ENCODE measurements around the gene PDZRN4.

PDZRN4 gene

DNA sequence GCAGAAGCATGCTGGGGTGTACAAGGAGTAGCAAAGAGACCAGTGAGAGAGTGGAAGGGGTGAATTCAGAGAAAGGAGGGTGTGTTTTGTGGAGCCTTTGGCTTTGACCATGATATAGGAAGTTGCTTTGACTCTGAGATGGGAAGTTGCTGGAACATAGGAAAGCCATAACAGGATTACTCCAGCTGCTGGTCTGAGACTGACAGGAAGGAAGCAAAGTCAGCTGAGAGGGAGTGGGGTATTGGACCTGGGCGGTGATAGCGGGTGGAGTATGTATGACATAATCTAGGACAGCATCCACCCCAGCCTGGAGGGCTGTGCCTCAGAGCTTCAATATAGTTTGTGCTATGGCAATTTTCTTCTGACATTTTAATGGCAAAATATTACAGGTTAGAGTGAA lies 324.4 kb downstream of the PDZRN4 start:
- TF ChIP-seq, protein P1, sequence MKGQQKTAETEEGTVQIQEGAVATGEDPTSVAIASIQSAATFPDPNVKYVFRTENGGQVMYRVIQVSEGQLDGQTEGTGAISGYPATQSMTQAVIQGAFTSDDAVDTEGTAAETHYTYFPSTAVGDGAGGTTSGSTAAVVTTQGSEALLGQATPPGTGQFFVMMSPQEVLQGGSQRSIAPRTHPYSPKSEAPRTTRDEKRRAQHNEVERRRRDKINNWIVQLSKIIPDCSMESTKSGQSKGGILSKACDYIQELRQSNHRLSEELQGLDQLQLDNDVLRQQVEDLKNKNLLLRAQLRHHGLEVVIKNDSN (IDR thresholded peaks at IDR 0.05) = no peak
- no peak for TF ChIP-seq REST (IDR thresholded peaks at IDR 0.05; ENCODE audit: low read depth)
- TF ChIP-seq EP300 (IDR thresholded peaks at IDR 0.05; ENCODE audit: borderline replicate concordance) = no peak
- no peak for TF ChIP-seq TCF12 (IDR thresholded peaks at IDR 0.05; ENCODE audit: low read depth)
- no peak for TF ChIP-seq RAD21 (IDR thresholded peaks at IDR 0.05; ENCODE audit: low read depth)
- TF ChIP-seq, protein P2, sequence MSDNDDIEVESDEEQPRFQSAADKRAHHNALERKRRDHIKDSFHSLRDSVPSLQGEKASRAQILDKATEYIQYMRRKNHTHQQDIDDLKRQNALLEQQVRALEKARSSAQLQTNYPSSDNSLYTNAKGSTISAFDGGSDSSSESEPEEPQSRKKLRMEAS (IDR thresholded peaks at IDR 0.05) = no peak
- no peak for TF ChIP-seq FOXM1 (IDR thresholded peaks at IDR 0.05; ENCODE audit: borderline replicate concordance, low read depth)
- TF ChIP-seq ZBTB7A (IDR thresholded peaks at IDR 0.05; ENCODE audit: low read depth) = no peak
- no peak for TF ChIP-seq YY1 (IDR thresholded peaks at IDR 0.05; ENCODE audit: low read depth)
- no peak for TF ChIP-seq CEBPB (IDR thresholded peaks at IDR 0.05)
- TF ChIP-seq TAF1 (IDR thresholded peaks at IDR 0.05; ENCODE audit: low read depth) = no peak
- TF ChIP-seq CREB1 (IDR thresholded peaks at IDR 0.05; ENCODE audit: low read depth) = no peak
- TF ChIP-seq NFIC (IDR thresholded peaks at IDR 0.05) = no peak
- no peak for TF ChIP-seq EGR1 (IDR thresholded peaks at IDR 0.05)
- no peak for TF ChIP-seq TEAD4 (IDR thresholded peaks at IDR 0.05)

DNA sequence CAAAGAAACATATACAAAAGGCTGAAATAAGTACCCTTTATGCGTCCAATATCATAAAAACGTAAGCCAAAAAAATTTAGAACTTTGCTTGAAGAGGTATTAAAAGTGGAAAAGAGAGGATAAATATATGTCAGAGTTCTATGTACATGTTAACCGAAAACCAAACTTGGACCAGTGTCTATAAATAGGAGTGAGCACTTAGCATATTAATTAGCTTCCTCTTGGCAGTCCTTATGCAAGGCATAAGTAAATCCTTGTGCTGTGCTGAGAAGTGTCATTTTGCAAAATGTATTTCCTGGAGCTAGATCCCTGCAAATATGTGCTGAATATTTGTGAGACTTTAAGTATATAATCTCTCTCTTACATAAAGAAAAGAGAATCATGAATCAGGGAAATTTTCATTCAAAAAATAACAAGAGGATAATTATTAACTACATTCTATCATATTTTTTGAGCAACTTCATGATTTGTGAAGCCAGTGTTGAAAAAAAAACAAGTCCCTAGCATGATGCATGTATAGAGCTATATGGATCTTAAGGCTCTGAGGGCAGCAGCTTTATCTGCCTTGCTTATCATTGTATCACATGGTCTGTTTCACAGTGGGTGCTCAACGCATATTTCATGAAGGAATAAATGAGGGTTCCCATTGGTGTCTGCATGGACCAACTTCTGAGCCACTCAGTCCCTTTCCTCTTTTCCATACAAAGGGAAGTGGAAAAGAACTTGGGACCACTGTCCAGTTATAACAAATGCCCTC lies 326.1 kb downstream of the PDZRN4 start:
- TF ChIP-seq ZBTB7A (IDR thresholded peaks at IDR 0.05; ENCODE audit: low read depth) (no peak), NFIC (IDR thresholded peaks at IDR 0.05) (no peak), CEBPB (IDR thresholded peaks at IDR 0.05) (no peak), FOXM1 (IDR thresholded peaks at IDR 0.05; ENCODE audit: borderline replicate concordance, low read depth) (no peak), CREB1 (IDR thresholded peaks at IDR 0.05; ENCODE audit: low read depth) (no peak), TCF12 (IDR thresholded peaks at IDR 0.05; ENCODE audit: low read depth) (no peak), TAF1 (IDR thresholded peaks at IDR 0.05; ENCODE audit: low read depth) (no peak)
- TF ChIP-seq, protein P2 (IDR thresholded peaks at IDR 0.05) = no peak

DNA sequence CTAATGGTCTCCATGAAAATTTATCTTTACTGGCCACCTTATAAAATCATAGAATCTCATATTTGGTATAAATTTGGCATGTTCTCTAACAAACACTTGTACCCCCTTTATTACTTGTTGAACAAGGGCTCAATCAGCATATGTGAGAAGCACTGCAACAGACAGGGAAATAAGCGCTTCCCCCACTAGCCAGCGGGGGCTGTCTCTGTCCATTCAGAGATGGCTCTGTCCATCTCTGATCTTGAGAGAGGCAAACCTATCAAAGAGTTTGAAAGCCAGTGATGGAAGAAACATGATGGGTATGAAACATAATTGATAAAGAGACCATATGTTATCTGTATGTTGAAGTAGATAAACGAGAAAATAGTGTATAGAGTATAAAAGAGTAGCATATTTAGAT lies 326.8 kb downstream of the PDZRN4 start:
- TF ChIP-seq RAD21 (IDR thresholded peaks at IDR 0.05; ENCODE audit: low read depth) (peak; percentile 46), CREB1 (IDR thresholded peaks at IDR 0.05; ENCODE audit: low read depth) (no peak), EP300 (IDR thresholded peaks at IDR 0.05; ENCODE audit: borderline replicate concordance) (no peak), EGR1 (IDR thresholded peaks at IDR 0.05) (no peak), TCF12 (IDR thresholded peaks at IDR 0.05; ENCODE audit: low read depth) (no peak)

DNA sequence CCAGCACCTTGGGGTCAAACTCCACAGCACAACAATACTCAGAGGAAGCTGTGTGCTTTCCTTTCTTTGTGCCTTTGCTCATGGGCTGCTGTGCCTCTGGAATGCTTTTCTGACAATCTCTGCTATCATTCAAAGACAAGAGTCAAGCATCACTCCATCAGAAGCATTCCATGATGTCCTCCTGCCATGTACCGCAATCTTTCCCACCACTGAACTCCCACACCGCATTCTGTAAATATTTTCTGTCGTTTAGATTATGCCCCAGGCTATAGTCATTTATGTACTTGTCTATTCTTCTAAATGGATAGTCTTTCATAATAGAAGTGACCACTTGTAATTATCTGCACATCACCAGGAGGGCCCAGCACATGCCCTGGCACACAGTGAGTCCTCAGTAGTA lies 327.8 kb downstream of the PDZRN4 start:
- TF ChIP-seq EP300 (IDR thresholded peaks at IDR 0.05; ENCODE audit: borderline replicate concordance) (no peak), TAF1 (IDR thresholded peaks at IDR 0.05; ENCODE audit: low read depth) (no peak), NFIC (IDR thresholded peaks at IDR 0.05) (no peak), ZBTB7A (IDR thresholded peaks at IDR 0.05; ENCODE audit: low read depth) (no peak), TEAD4 (IDR thresholded peaks at IDR 0.05) (no peak), RAD21 (IDR thresholded peaks at IDR 0.05; ENCODE audit: low read depth) (no peak), YY1 (IDR thresholded peaks at IDR 0.05; ENCODE audit: low read depth) (no peak), CEBPB (IDR thresholded peaks at IDR 0.05) (no peak), TCF12 (IDR thresholded peaks at IDR 0.05; ENCODE audit: low read depth) (no peak), CREB1 (IDR thresholded peaks at IDR 0.05; ENCODE audit: low read depth) (no peak), REST (IDR thresholded peaks at IDR 0.05; ENCODE audit: low read depth) (no peak), EGR1 (IDR thresholded peaks at IDR 0.05) (no peak), FOXM1 (IDR thresholded peaks at IDR 0.05; ENCODE audit: borderline replicate concordance, low read depth) (no peak)
- TF ChIP-seq, protein P2 (IDR thresholded peaks at IDR 0.05) = no peak
- TF ChIP-seq, protein P1 (IDR thresholded peaks at IDR 0.05) = no peak

DNA sequence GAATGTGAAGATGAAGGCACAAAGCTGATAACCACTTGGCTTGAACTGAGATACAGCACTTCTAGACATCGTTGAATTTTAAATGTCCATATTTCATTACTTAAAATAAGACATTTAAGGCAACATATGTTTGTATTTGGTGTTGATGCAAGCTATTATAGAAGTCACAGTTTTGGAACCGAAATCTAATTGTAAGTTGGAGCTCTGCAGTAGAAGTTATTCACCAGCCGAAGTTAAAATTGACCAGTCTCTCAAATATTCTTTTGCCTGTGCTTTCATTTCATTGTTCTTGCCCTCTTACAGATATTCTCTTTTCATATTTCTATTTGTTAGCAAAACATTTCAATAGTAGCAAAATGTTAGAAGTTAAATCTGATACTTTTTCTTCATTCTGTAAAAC lies 332.7 kb downstream of the PDZRN4 start:
- TF ChIP-seq TEAD4 (IDR thresholded peaks at IDR 0.05) (no peak), EP300 (IDR thresholded peaks at IDR 0.05; ENCODE audit: borderline replicate concordance) (no peak), EGR1 (IDR thresholded peaks at IDR 0.05) (no peak), REST (IDR thresholded peaks at IDR 0.05; ENCODE audit: low read depth) (no peak)
